Tibial nerve (tissue), 4 donors: Measurements from ENCODE around the gene COG1. TPM values are rescaled to one million over a fixed set of nuclear protein-coding genes. Genes with fewer than 3 reads are reported as not detected.

Source experiments
- DNase-seq, 2 donors: peaks; one replicate each; pipeline ENCODE4 v3.0.0-alpha.2; 2019; ENCODE audit warnings: low spot score in 2 of 2
- H3K27ac ChIP-seq, 4 donors: fragments of 200-600 bp; sonication (generic) in 3 of 4; one replicate each; pipeline ENCODE4 v1.5.1; 2017 to 2019; ENCODE audit warnings: mild to moderate bottlenecking in 1 of 4
- H3K27me3 ChIP-seq, 2 donors: fragments of 200-600 bp; sonication (generic) in 1 of 2; one replicate each; pipeline versions ENCODE4 v1.5.1 to v1.6.0; 2017 to 2019
- H3K36me3 ChIP-seq, 3 donors: fragments of 200-600 bp; sonication (generic); one replicate each; pipeline ENCODE4 v1.5.1; 2018 to 2019
- H3K4me1 ChIP-seq, 4 donors: fragments of 200-600 bp; sonication (generic) in 3 of 4; one replicate each; pipeline ENCODE4 v1.5.1; 2017 to 2019
- H3K4me3 ChIP-seq, 4 donors: fragments of 200-600 bp; sonication (generic) in 3 of 4; one replicate each; pipeline ENCODE4 v1.5.1; 2017 to 2019; ENCODE audit warnings: mild to moderate bottlenecking in 1 of 4, moderate library complexity in 1 of 4
- H3K9me3 ChIP-seq, 4 donors: fragments of 200-600 bp; sonication (generic) in 3 of 4; one replicate each; pipeline ENCODE4 v1.5.1; 2017 to 2019
- CTCF ChIP-seq, 5 experiments: fragments of 200-600 bp in 3 of 5; fragments of 450-650 bp in 2 of 5; sonication (generic) in 3 of 5; IDR thresholded peaks; one replicate each; pipeline ENCODE4 v1.5.1; 2016 to 2019; ENCODE audit warnings: antibody characterized with exemption in 5 of 5, mild to moderate bottlenecking in 3 of 5, moderate library complexity in 2 of 5
- EP300 ChIP-seq, 2 donors: sonication (generic); formaldehyde crosslinking; IDR thresholded peaks; one replicate each; pipeline ENCODE4 v1.6.1; 2017; ENCODE audit warnings: antibody characterized with exemption in 2 of 2, mild to moderate bottlenecking in 1 of 2
- POLR2A ChIP-seq, 2 donors: fragments of 450-650 bp; IDR thresholded peaks; one replicate each; pipeline ENCODE4 v1.6.1; 2017; ENCODE audit warnings: antibody characterized with exemption in 2 of 2, mild to moderate bottlenecking in 2 of 2, moderate library complexity in 2 of 2
- WGBS, 2 donors: methylation state at CpG; one replicate each; pipeline ENCODE4 v1.1.5; 2018; 5-methylcytosine and 5-hydroxymethylcytosine counted together
- total RNA-seq, 4 donors: library from RNA; depleted of rRNA; stranded (reverse); fragments of >200 nt; gene quantifications; one replicate each; pipeline ENCODE4 v1.1.0, GENCODE V29; 2016

COG1 gene
- total RNA-seq, 4 donors from 2014 or later, result 23.6 to 46.2 (median 28.6) TPM

GRCh38 chr17:73255671-73256181, 62.9 kb downstream of the COG1 start:
- H3K27ac ChIP-seq, result no peak overlapping the region
- no peaks in the 10 kb centered on the region for H3K27me3 ChIP-seq
- peak in 1 of 2 donors; percentile 55 for DNase-seq
- WGBS, 2 donors, result 5 to 8% methylated on average over 8 of the region's 8 CpGs
- TF ChIP-seq EP300 (IDR thresholded peaks at IDR 0.05), result peak in 1 of 2 donors; percentile 40
- TF ChIP-seq POLR2A (IDR thresholded peaks at IDR 0.05), result no peak
- peak; percentile 94 to 99 (median 96) for TF ChIP-seq CTCF (IDR thresholded peaks at IDR 0.05)
- no peaks in the 10 kb centered on the region for H3K9me3 ChIP-seq
- H3K36me3 ChIP-seq, result no peaks in the 10 kb centered on the region
- H3K4me1 ChIP-seq, result peaks cover 0 to 13% (median 0%) of the 10 kb centered on the region in 4 donors
- H3K4me3 ChIP-seq, result no peak overlapping the region

- no peaks in the 10 kb centered on the region for H3K9me3 ChIP-seq
- 89 to 98% methylated on average over 3 of the region's 3 CpGs for WGBS, 2 donors
- H3K4me3 ChIP-seq, result no peak overlapping the region
- peaks cover 0 to 13% (median 0%) of the 10 kb centered on the region in 4 donors for H3K4me1 ChIP-seq
- H3K27me3 ChIP-seq, result no peaks in the 10 kb centered on the region
- H3K36me3 ChIP-seq, result no peaks in the 10 kb centered on the region
- TF ChIP-seq EP300 (IDR thresholded peaks at IDR 0.05), result no peak
- no peak for TF ChIP-seq POLR2A (IDR thresholded peaks at IDR 0.05)
- no peak for TF ChIP-seq CTCF (IDR thresholded peaks at IDR 0.05)
- no peak overlapping the region for H3K27ac ChIP-seq
- DNase-seq, result no peak
Measured at GRCh38 chr17:73256220-73256619, 63.4 kb downstream of the COG1 start.

- no peaks in the 10 kb centered on the region for H3K9me3 ChIP-seq
- DNase-seq, result no peak
- no peak overlapping the region for H3K27ac ChIP-seq
- 91 to 97% methylated on average over 6 of the region's 6 CpGs for WGBS, 2 donors
- no peaks in the 10 kb centered on the region for H3K36me3 ChIP-seq
- no peaks in the 10 kb centered on the region for H3K27me3 ChIP-seq
- H3K4me3 ChIP-seq, result no peak overlapping the region
- TF ChIP-seq CTCF (IDR thresholded peaks at IDR 0.05), result no peak
- TF ChIP-seq EP300 (IDR thresholded peaks at IDR 0.05), result no peak
- TF ChIP-seq POLR2A (IDR thresholded peaks at IDR 0.05), result no peak
- H3K4me1 ChIP-seq, result peaks cover 0 to 24% (median 4%) of the 10 kb centered on the region in 4 donors
Measured at GRCh38 chr17:73257516-73257915, 64.7 kb downstream of the COG1 start.

Other genes starting within 250 kb of the COG1 start
- 10 to 100 TPM; 19.9 to 48.4 (median 37.5) TPM for gene SLC39A11, start 100.4 kb upstream of the COG1 start, total RNA-seq
- 1 to 10 TPM; 1.5 to 2.4 (median 1.9) TPM for gene SSTR2, start 28.0 kb upstream of the COG1 start, total RNA-seq
- not detected for gene CPSF4L, start 68.8 kb downstream of the COG1 start, total RNA-seq
- 100 to 1,000 TPM in 3 of 4 donors, 10 to 100 TPM in 1; 93.3 to 121 (median 117) TPM for gene CDC42EP4, start 118.9 kb downstream of the COG1 start, total RNA-seq